Smooth muscle cell (in vitro differentiated cells): ENCODE data around the gene TNFRSF19. TPM values are rescaled to one million over a fixed set of nuclear protein-coding genes. Genes with fewer than 3 reads are reported as not detected.

Source experiments
- DNase-seq: peaks from one replicate; lab custom pipeline; 2025; ENCODE audit not compliant: unreplicated experiment; lab: John Stamatoyannopoulos, UW
- H2AFZ ChIP-seq: fragments of 200-600 bp; sonication (generic); 2 replicates; pipeline ENCODE4 v1.6.0; 2016; ENCODE audit warnings: antibody characterized with exemption, low read depth, mild to moderate bottlenecking
- H3F3A ChIP-seq: fragments of 200-600 bp; sonication (generic); 2 replicates; pipeline ENCODE4 v1.6.0; 2017; ENCODE audit warnings: antibody characterized with exemption, low read depth
- H3K27ac ChIP-seq: fragments of 200-600 bp; sonication (generic); 2 replicates; pipeline ENCODE4 v1.5.1; 2016; ENCODE audit warnings: low read depth, mild to moderate bottlenecking
- H3K27me3 ChIP-seq: fragments of 200-600 bp; sonication (generic); 2 replicates; pipeline ENCODE4 v1.6.1; 2016; ENCODE audit warnings: low read depth, mild to moderate bottlenecking
- H3K36me3 ChIP-seq: fragments of 200-600 bp; sonication (generic); 2 replicates; pipeline ENCODE4 v1.5.1; 2016; ENCODE audit warnings: low read depth
- H3K4me1 ChIP-seq: fragments of 200-600 bp; sonication (generic); 2 replicates; pipeline ENCODE4 v1.5.1; 2016; ENCODE audit warnings: low read depth
- H3K4me2 ChIP-seq: fragments of 200-600 bp; sonication (generic); 2 replicates; pipeline ENCODE4 v1.6.0; 2016; ENCODE audit warnings: mild to moderate bottlenecking
- H3K4me3 ChIP-seq: fragments of 200-600 bp; sonication (generic); 2 replicates; pipeline ENCODE4 v1.5.1; 2016; ENCODE audit warnings: mild to moderate bottlenecking
- H3K79me2 ChIP-seq: fragments of 200-600 bp; sonication (generic); 2 replicates; pipeline ENCODE4 v1.6.0; 2016; ENCODE audit warnings: low read depth, mild to moderate bottlenecking
- H3K9ac ChIP-seq: fragments of 200-600 bp; sonication (generic); 2 replicates; pipeline ENCODE4 v1.6.0; 2016; ENCODE audit warnings: low read depth
- H3K9me3 ChIP-seq: fragments of 200-600 bp; sonication (generic); replicated peaks from 2 replicates; pipeline ENCODE4 v1.5.1; 2016; ENCODE audit warnings: low read depth
- H4K20me1 ChIP-seq: fragments of 200-600 bp; sonication (generic); 2 replicates; pipeline ENCODE4 v1.6.0; 2016; ENCODE audit warnings: low read depth
- WGBS: methylation state at CpG from one replicate; pipeline ENCODE4 v1.1.7; 2016; ENCODE audit warnings: low lambda C conversion rate; 5-methylcytosine and 5-hydroxymethylcytosine counted together
- polyA plus RNA-seq: library from polyadenylated mRNA; unstranded; fragments of >200 nt; fragmentation: Nextera tagmentation; extraction: Ambion mirVana; gene quantifications from 2 replicates; pipeline ENCODE4 v1.2.1, GENCODE V29; 2016
- total RNA-seq: library from RNA; depleted of rRNA; stranded (reverse); fragments of >200 nt; gene quantifications from 2 replicates; pipeline ENCODE4 v1.2.3, GENCODE V29; 2014
- TF ChIP-seq, protein P1 (sequence below): fragments of 200-600 bp; sonication (generic); IDR thresholded peaks from 2 replicates; pipeline ENCODE4 v1.5.1; 2017; ENCODE audit warnings: borderline replicate concordance, mild to moderate bottlenecking, antibody characterized with exemption; ENCODE audit not compliant: insufficient read depth, poor library complexity, severe bottlenecking

TNFRSF19 gene
- total and polyA plus RNA-seq, 2 experiments from 2014 or later = 15.5 to 34.3 TPM

DNA sequence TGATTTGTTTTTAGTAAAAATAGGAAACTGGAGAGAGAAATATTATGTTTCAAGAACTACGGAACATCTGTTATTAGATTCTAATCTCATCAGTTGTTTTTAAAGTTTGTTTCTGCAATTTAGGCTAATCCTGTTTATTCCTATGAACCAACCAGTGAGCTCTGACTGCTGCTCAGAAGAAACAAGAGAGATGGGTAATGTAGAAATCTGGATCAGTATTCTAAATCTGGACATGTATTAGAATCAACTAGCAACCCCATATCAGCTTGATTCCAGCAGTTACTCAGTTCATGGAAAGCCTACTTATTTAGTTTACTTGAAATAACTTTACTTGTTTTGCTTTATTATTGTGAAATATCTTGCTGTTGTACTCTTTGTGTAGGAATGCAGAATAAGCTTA, 115.2 kb downstream of the TNFRSF19 start:
- Histone ChIP-seq H4K20me1 (no peaks in the 10 kb centered on the region), H3K36me3 (no peaks in the 10 kb centered on the region), H3K4me3 (no peak overlapping the region), H3K27ac (no peak overlapping the region), H2AFZ (no peak overlapping the region), H3F3A (no peaks in the 10 kb centered on the region), H3K27me3 (no peaks in the 10 kb centered on the region), H3K79me2 (no peaks in the 10 kb centered on the region), H3K4me2 (no peak overlapping the region), H3K9ac (no peak overlapping the region), H3K9me3 (peaks cover 8% of the 10 kb centered on the region), H3K4me1 (no peaks in the 10 kb centered on the region)
- TF ChIP-seq, protein P1, sequence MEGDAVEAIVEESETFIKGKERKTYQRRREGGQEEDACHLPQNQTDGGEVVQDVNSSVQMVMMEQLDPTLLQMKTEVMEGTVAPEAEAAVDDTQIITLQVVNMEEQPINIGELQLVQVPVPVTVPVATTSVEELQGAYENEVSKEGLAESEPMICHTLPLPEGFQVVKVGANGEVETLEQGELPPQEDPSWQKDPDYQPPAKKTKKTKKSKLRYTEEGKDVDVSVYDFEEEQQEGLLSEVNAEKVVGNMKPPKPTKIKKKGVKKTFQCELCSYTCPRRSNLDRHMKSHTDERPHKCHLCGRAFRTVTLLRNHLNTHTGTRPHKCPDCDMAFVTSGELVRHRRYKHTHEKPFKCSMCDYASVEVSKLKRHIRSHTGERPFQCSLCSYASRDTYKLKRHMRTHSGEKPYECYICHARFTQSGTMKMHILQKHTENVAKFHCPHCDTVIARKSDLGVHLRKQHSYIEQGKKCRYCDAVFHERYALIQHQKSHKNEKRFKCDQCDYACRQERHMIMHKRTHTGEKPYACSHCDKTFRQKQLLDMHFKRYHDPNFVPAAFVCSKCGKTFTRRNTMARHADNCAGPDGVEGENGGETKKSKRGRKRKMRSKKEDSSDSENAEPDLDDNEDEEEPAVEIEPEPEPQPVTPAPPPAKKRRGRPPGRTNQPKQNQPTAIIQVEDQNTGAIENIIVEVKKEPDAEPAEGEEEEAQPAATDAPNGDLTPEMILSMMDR = no peak
- WGBS = 97% methylated on average over 1 of the region's 1 CpG
- no peak for DNase-seq

DNA sequence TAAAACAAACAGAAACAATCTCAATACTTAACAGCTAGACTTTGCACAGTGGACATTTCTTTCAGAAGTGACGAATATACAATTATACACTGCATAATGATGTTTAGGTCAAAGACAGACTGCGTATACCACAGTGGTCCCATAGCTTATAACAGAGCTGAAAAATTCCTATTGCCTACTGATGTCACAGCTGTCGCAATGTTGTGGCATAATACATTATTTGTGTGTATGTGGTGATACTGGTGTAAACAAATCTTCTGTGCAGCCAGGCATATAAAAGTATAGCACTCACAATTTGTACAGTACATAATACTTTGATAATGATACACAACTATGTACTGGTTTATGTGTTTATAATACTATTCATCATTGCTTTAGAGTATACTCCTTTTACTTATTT, 116.7 kb downstream of the TNFRSF19 start:
- Histone ChIP-seq H3K4me3 (no peak overlapping the region), H3K27ac (no peak overlapping the region), H3K27me3 (no peaks in the 10 kb centered on the region), H3K9me3 (peaks cover 8% of the 10 kb centered on the region), H3K79me2 (no peaks in the 10 kb centered on the region), H3K4me1 (no peaks in the 10 kb centered on the region), H4K20me1 (no peaks in the 10 kb centered on the region), H3K9ac (no peak overlapping the region), H3F3A (no peaks in the 10 kb centered on the region), H2AFZ (no peak overlapping the region), H3K36me3 (no peaks in the 10 kb centered on the region), H3K4me2 (no peak overlapping the region)
- no peak for DNase-seq
- WGBS = 95% methylated on average over 3 of the region's 3 CpGs
- TF ChIP-seq, protein P1 = no peak

DNA sequence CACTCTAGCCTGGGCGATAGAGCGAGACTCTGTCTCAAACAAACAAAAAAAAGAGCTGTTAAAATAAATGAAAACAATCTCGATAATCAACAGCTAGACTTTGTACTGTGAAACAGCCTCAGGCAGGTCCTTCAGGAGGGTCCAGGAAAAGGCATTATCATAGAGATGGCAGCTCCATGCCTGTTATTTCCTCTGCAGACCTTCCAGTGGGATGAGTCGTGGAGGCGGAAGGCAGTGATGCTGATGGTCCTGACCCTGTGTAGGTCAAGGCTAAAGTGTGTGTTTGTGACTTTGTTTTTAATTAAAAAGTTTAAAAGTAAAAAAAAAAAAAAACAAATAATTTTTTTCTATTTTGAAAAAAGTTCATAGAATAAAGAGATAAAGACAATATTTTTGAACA, 117.4 kb downstream of the TNFRSF19 start:
- TF ChIP-seq, protein P1 = no peak
- Histone ChIP-seq H3K9me3 (peaks cover 8% of the 10 kb centered on the region), H3K9ac (no peak overlapping the region), H2AFZ (no peak overlapping the region), H3K4me1 (no peaks in the 10 kb centered on the region), H3K27me3 (no peaks in the 10 kb centered on the region), H3F3A (no peaks in the 10 kb centered on the region), H3K27ac (no peak overlapping the region), H3K4me2 (no peak overlapping the region), H3K36me3 (no peaks in the 10 kb centered on the region), H3K4me3 (no peak overlapping the region), H3K79me2 (no peaks in the 10 kb centered on the region), H4K20me1 (no peaks in the 10 kb centered on the region)
- no peak for DNase-seq
- WGBS = 95% methylated on average over 5 of the region's 5 CpGs

DNA sequence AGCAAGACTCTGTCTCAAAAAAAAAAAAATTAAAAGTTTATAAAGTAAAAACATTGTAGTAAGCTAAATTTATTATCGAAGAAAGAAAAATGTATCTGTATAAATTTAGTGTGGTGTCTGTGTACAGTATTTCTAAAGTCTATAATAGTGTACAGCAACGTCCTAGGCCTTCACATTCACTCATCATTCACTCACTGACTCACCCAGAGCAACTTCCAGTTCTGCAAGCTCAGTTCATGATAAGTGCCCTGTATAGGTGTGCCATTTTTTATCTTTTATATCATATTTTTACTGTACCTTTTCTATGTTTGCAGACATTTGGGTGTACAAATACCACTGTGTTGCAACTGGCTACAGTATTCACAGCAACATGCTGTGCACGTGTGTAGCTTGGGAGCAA, 118.1 kb downstream of the TNFRSF19 start:
- H3K9ac ChIP-seq = no peak overlapping the region
- H3K27ac ChIP-seq = no peak overlapping the region
- H4K20me1 ChIP-seq = no peaks in the 10 kb centered on the region
- no peak for DNase-seq
- no peak overlapping the region for H2AFZ ChIP-seq
- no peaks in the 10 kb centered on the region for H3K27me3 ChIP-seq
- H3K36me3 ChIP-seq = no peaks in the 10 kb centered on the region
- WGBS = 85% methylated on average over 3 of the region's 3 CpGs
- H3K4me3 ChIP-seq = no peak overlapping the region
- peaks cover 8% of the 10 kb centered on the region for H3K9me3 ChIP-seq
- TF ChIP-seq, protein P1 = no peak
- H3F3A ChIP-seq = no peaks in the 10 kb centered on the region
- H3K4me1 ChIP-seq = no peaks in the 10 kb centered on the region
- no peak overlapping the region for H3K4me2 ChIP-seq
- H3K79me2 ChIP-seq = no peaks in the 10 kb centered on the region
